NK-92 (cell line): ENCODE measurements around the gene CDX1.

Source experiments
- DNase-seq: peaks from one replicate; lab custom pipeline; 2025; ENCODE audit not compliant: unreplicated experiment; lab: John Stamatoyannopoulos, UW

CDX1 gene

GRCh38 chr5:150161242-150162141 lies 5.1 kb upstream of the CDX1 start:
- DNase-seq, result no peak

GRCh38 chr5:150162142-150162513 lies 4.5 kb upstream of the CDX1 start:
- DNase-seq, result no peak

GRCh38 chr5:150163035-150163434 lies 3.5 kb upstream of the CDX1 start:
- no peak for DNase-seq

GRCh38 chr5:150163547-150164059 lies 3.0 kb upstream of the CDX1 start:
- no peak for DNase-seq

GRCh38 chr5:150164211-150164980 lies 2.2 kb upstream of the CDX1 start:
- DNase-seq, result no peak

GRCh38 chr5:150166037-150166649 lies 435 bp upstream of the CDX1 start:
- DNase-seq, result no peak

GRCh38 chr5:150167512-150167850 lies 903 bp downstream of the CDX1 start:
- DNase-seq, result no peak

- DNase-seq, result no peak
These were observed 1.3 kb downstream of the CDX1 start for GRCh38 chr5:150167908-150168307.

GRCh38 chr5:150168864-150169263 lies 2.3 kb downstream of the CDX1 start:
- DNase-seq, result no peak

GRCh38 chr5:150172145-150172544 lies 5.6 kb downstream of the CDX1 start:
- DNase-seq, result no peak

GRCh38 chr5:150172556-150172955 lies 6.0 kb downstream of the CDX1 start:
- no peak for DNase-seq

GRCh38 chr5:150173161-150173560 lies 6.6 kb downstream of the CDX1 start:
- no peak for DNase-seq

GRCh38 chr5:150174285-150174684 lies 7.7 kb downstream of the CDX1 start:
- DNase-seq, result no peak

GRCh38 chr5:150175076-150175475 lies 8.5 kb downstream of the CDX1 start:
- DNase-seq, result no peak

- DNase-seq, result no peak
These were observed 9.0 kb downstream of the CDX1 start for GRCh38 chr5:150175536-150175935.

- no peak for DNase-seq
These were observed 10.3 kb downstream of the CDX1 start for GRCh38 chr5:150176745-150177477.

- no peak for DNase-seq
These were observed 11.1 kb downstream of the CDX1 start for GRCh38 chr5:150177721-150178120.

GRCh38 chr5:150178262-150178661 lies 11.7 kb downstream of the CDX1 start:
- no peak for DNase-seq

GRCh38 chr5:150179019-150179620 lies 12.5 kb downstream of the CDX1 start:
- DNase-seq, result no peak

- DNase-seq, result no peak
These were observed 13.9 kb downstream of the CDX1 start for GRCh38 chr5:150180241-150181026.
